Prostate gland (tissue), 2 donors: ENCODE results near the gene SIGLEC7. TPM values are rescaled to one million over a fixed set of nuclear protein-coding genes. Genes with fewer than 3 reads are reported as not detected.

Source experiments
- DNase-seq: peaks from one replicate; pipeline ENCODE4 v3.0.0-alpha.2; 2019; ENCODE audit warnings: low spot score
- H3K27ac ChIP-seq, 2 donors: fragments of 200-600 bp; sonication (generic); 2 replicates each; pipeline ENCODE4 v1.5.1; 2017 to 2019
- H3K27me3 ChIP-seq: fragments of 200-600 bp; sonication (generic); replicated peaks from 2 replicates; pipeline ENCODE4 v1.5.1; 2019; ENCODE audit not compliant: insufficient read depth
- H3K36me3 ChIP-seq, 2 donors: fragments of 200-600 bp; sonication (generic); 1 replicate in 1 of 2; 2 replicates in 1 of 2; pipeline versions ENCODE4 v1.5.1 to v1.8.1; 2017 to 2019
- H3K4me1 ChIP-seq: fragments of 200-600 bp; sonication (generic); replicated peaks from 2 replicates; pipeline ENCODE4 v1.5.1; 2019
- H3K4me3 ChIP-seq, 2 donors: fragments of 200-600 bp; sonication (generic); 2 replicates each; pipeline ENCODE4 v1.5.1; 2017 to 2019
- H3K9me3 ChIP-seq: fragments of 200-600 bp; sonication (generic); 2 replicates; pipeline ENCODE4 v1.5.1; 2017
- CTCF ChIP-seq, 4 experiments: fragments of 200-600 bp in 2 of 4; fragments of 450-650 bp in 2 of 4; sonication (generic) in 2 of 4; IDR thresholded peaks; 1 replicate in 3 of 4; 2 replicates in 1 of 4; pipeline ENCODE4 v1.5.1; 2016 to 2019; ENCODE audit warnings: antibody characterized with exemption in 4 of 4, mild to moderate bottlenecking in 2 of 4, moderate library complexity in 2 of 4
- POLR2A ChIP-seq: fragments of 450-650 bp; IDR thresholded peaks from one replicate; pipeline ENCODE4 v1.6.1; 2016; ENCODE audit warnings: antibody characterized with exemption, mild to moderate bottlenecking
- POLR2AphosphoS5 ChIP-seq: sonication (generic); formaldehyde crosslinking; IDR thresholded peaks from one replicate; pipeline ENCODE4 v1.6.1; 2017; ENCODE audit warnings: antibody characterized with exemption
- WGBS: methylation state at CpG from one replicate; pipeline ENCODE4 v1.1.5; 2018; 5-methylcytosine and 5-hydroxymethylcytosine counted together
- intact Hi-C: fragments of 100-400 bp; cut with DNase I; formaldehyde crosslinking; loops from one replicate; pipeline ENCODE4 v1.14.2; 2022
- total RNA-seq, 2 donors: library from RNA; depleted of rRNA; stranded (reverse); fragments of >200 nt; gene quantifications; one replicate each; pipeline ENCODE4 v1.1.0, GENCODE V29; 2016

Gene SIGLEC7
- total RNA-seq, 2 donors from 2014 or later, result not detected

GRCh38 chr19:51107406-51108065 is 34.6 kb upstream of the SIGLEC7 start:
- intact Hi-C loops, result loop anchor here (5.0 kb wide), 1 partner anchor 485 kb away; no protein-coding TSS in a partner anchor
- Histone ChIP-seq H3K27ac (peak overlapping the region; percentile 34 to 49), H3K4me3 (peak overlapping the region; percentile 60 to 68), H3K27me3 (no peaks in the 10 kb centered on the region), H3K4me1 (peaks cover 6% of the 10 kb centered on the region), H3K36me3 (no peaks in the 10 kb centered on the region), H3K9me3 (no peaks in the 10 kb centered on the region)
- DNase-seq, result no peak
- TF ChIP-seq POLR2AphosphoS5 (no peak), CTCF (IDR thresholded peaks at IDR 0.05) (no peak), POLR2A (no peak)
- 17% methylated on average over 18 of the region's 18 CpGs for WGBS

- peaks cover 6% of the 10 kb centered on the region for H3K4me1 ChIP-seq
- TF ChIP-seq POLR2A (no peak), CTCF (IDR thresholded peaks at IDR 0.05) (peak in 2 of 4 experiments; percentile 12 to 43), POLR2AphosphoS5 (peak; percentile 100)
- DNase-seq, result peak; percentile 99
- intact Hi-C loops, result loop anchor here (5.0 kb wide), 1 partner anchor 484 kb away; no protein-coding TSS in a partner anchor
- H3K36me3 ChIP-seq, result no peaks in the 10 kb centered on the region
- peak within 1 kb of the TSS; percentile 60 to 68 for H3K4me3 ChIP-seq
- H3K27ac ChIP-seq, result peak within 1 kb of the TSS; percentile 34 to 49
- under 1% methylated on average over 43 of the region's 43 CpGs for WGBS
- no peaks in the 10 kb centered on the region for H3K27me3 ChIP-seq
- H3K9me3 ChIP-seq, result no peaks in the 10 kb centered on the region
These were observed 33.9 kb upstream of the SIGLEC7 start, which contains the start of gene CTU1 for GRCh38 chr19:51108066-51108804. Gene CTU1, minus strand, starts transcription at chr19:51108409. Its CDS starts 3,840 bp downstream, at chr19:51104569.

GRCh38 chr19:51108805-51109146 is 33.3 kb upstream of the SIGLEC7 start:
- H3K27ac ChIP-seq, result peak overlapping the region in 1 of 2 donors; percentile 49
- TF ChIP-seq CTCF (IDR thresholded peaks at IDR 0.05), result no peak
- no peak for TF ChIP-seq POLR2AphosphoS5
- TF ChIP-seq POLR2A, result no peak
- no peaks in the 10 kb centered on the region for H3K9me3 ChIP-seq
- H3K4me3 ChIP-seq, result peak overlapping the region; percentile 60 to 68
- DNase-seq, result no peak
- H3K36me3 ChIP-seq, result no peaks in the 10 kb centered on the region
- H3K27me3 ChIP-seq, result no peaks in the 10 kb centered on the region
- H3K4me1 ChIP-seq, result peaks cover 6% of the 10 kb centered on the region
- 6% methylated on average over 15 of the region's 15 CpGs for WGBS
- intact Hi-C loops, result loop anchor here (5.0 kb wide), 1 partner anchor 484 kb away; no protein-coding TSS in a partner anchor

GRCh38 chr19:51110666-51110971 is 31.5 kb upstream of the SIGLEC7 start:
- no peak for DNase-seq
- Histone ChIP-seq H3K27me3 (no peaks in the 10 kb centered on the region), H3K4me3 (no peak overlapping the region), H3K27ac (no peak overlapping the region), H3K36me3 (no peaks in the 10 kb centered on the region), H3K4me1 (peaks cover 6% of the 10 kb centered on the region), H3K9me3 (no peaks in the 10 kb centered on the region)
- intact Hi-C loops, result no loop called here
- WGBS, result 83% methylated on average over 1 of the region's 1 CpG
- no peak for TF ChIP-seq CTCF (IDR thresholded peaks at IDR 0.05)
- TF ChIP-seq POLR2A, result no peak
- no peak for TF ChIP-seq POLR2AphosphoS5
